Tibial artery (tissue), 4 donors: ENCODE data around the gene SLC1A3.

Experiments
- DNase-seq, 2 donors: peaks; one replicate each; pipeline ENCODE4 v3.0.0-alpha.2; 2019
- H3K27ac ChIP-seq, 2 donors: fragments of 200-600 bp; sonication (generic) in 1 of 2; 1 replicate in 1 of 2; 2 replicates in 1 of 2; pipeline ENCODE4 v1.5.1; 2018 to 2019; ENCODE audit warnings: mild to moderate bottlenecking in 1 of 2
- H3K27me3 ChIP-seq, 2 donors: fragments of 200-600 bp; sonication (generic) in 1 of 2; one replicate each; pipeline versions ENCODE4 v1.5.1 to v1.6.0; 2016 to 2019
- H3K36me3 ChIP-seq, 3 donors: fragments of 200-600 bp; sonication (generic) in 2 of 3; one replicate each; pipeline ENCODE4 v1.5.1; 2016 to 2019; ENCODE audit warnings: mild to moderate bottlenecking in 2 of 3
- H3K4me1 ChIP-seq, 4 donors: fragments of 200-600 bp; sonication (generic) in 2 of 4; 1 replicate in 3 of 4; 2 replicates in 1 of 4; pipeline ENCODE4 v1.5.1; 2016 to 2019
- H3K4me3 ChIP-seq, 2 donors: fragments of 200-600 bp; sonication (generic) in 1 of 2; 1 replicate in 1 of 2; 2 replicates in 1 of 2; pipeline ENCODE4 v1.5.1; 2018 to 2019; ENCODE audit warnings: mild to moderate bottlenecking in 2 of 2
- H3K9me3 ChIP-seq, 3 donors: fragments of 200-600 bp; sonication (generic) in 1 of 3; one replicate each; pipeline ENCODE4 v1.5.1; 2016 to 2019
- CTCF ChIP-seq, 2 experiments: fragments of 200-600 bp in 1 of 2; fragments of 450-650 bp in 1 of 2; IDR thresholded peaks; one replicate each; pipeline ENCODE4 v1.5.1; 2017 to 2019; ENCODE audit warnings: antibody characterized with exemption in 2 of 2, mild to moderate bottlenecking in 1 of 2, moderate library complexity in 1 of 2
- intact Hi-C: fragments of 100-400 bp; cut with DNase I; formaldehyde crosslinking; loops from one replicate; pipeline ENCODE4 v1.15.0; 2023; ENCODE audit warnings: low total_unique reads

The SLC1A3 gene

GRCh38 chr5:36679221-36679989 lies 73.0 kb downstream of the SLC1A3 start:
- no peak for TF ChIP-seq CTCF (IDR thresholded peaks at IDR 0.05)
- H3K27me3 ChIP-seq, result no peaks in the 10 kb centered on the region
- H3K4me3 ChIP-seq, result no peak overlapping the region
- H3K27ac ChIP-seq, result no peak overlapping the region
- no peaks in the 10 kb centered on the region for H3K4me1 ChIP-seq
- no peaks in the 10 kb centered on the region for H3K9me3 ChIP-seq
- DNase-seq, result no peak
- no peaks in the 10 kb centered on the region for H3K36me3 ChIP-seq
- intact Hi-C loops, result no loop called here

- peak; percentile 81 to 84 for DNase-seq
- Histone ChIP-seq H3K9me3 (no peaks in the 10 kb centered on the region), H3K27me3 (no peaks in the 10 kb centered on the region), H3K36me3 (no peaks in the 10 kb centered on the region), H3K4me3 (no peak overlapping the region), H3K27ac (no peak overlapping the region), H3K4me1 (no peaks in the 10 kb centered on the region)
- TF ChIP-seq CTCF (IDR thresholded peaks at IDR 0.05), result no peak
- intact Hi-C loops, result no loop called here
These were observed 73.7 kb downstream of the SLC1A3 start for GRCh38 chr5:36680066-36680465.

- no peak overlapping the region for H3K4me3 ChIP-seq
- no peak overlapping the region for H3K27ac ChIP-seq
- no peaks in the 10 kb centered on the region for H3K27me3 ChIP-seq
- no peak for TF ChIP-seq CTCF (IDR thresholded peaks at IDR 0.05)
- no peak for DNase-seq
- no peaks in the 10 kb centered on the region for H3K36me3 ChIP-seq
- no peaks in the 10 kb centered on the region for H3K4me1 ChIP-seq
- intact Hi-C loops, result no loop called here
- no peaks in the 10 kb centered on the region for H3K9me3 ChIP-seq
These were observed 75.3 kb downstream of the SLC1A3 start for GRCh38 chr5:36681711-36682110.

- intact Hi-C loops, result no loop called here
- Histone ChIP-seq H3K27ac (no peak overlapping the region), H3K36me3 (no peaks in the 10 kb centered on the region), H3K27me3 (no peaks in the 10 kb centered on the region), H3K4me3 (no peak overlapping the region), H3K9me3 (no peaks in the 10 kb centered on the region), H3K4me1 (no peaks in the 10 kb centered on the region)
- no peak for DNase-seq
- TF ChIP-seq CTCF (IDR thresholded peaks at IDR 0.05), result no peak
These were observed 76.1 kb downstream of the SLC1A3 start for GRCh38 chr5:36682499-36682898.

- DNase-seq, result no peak
These were observed 77.5 kb downstream of the SLC1A3 start for GRCh38 chr5:36683821-36684434.

More at GRCh38 chr5:36683821-36684434, 77.5 kb downstream of the SLC1A3 start:
- intact Hi-C loops, result no loop called here
- no peaks in the 10 kb centered on the region for H3K27me3 ChIP-seq
- no peak overlapping the region for H3K4me3 ChIP-seq
- no peaks in the 10 kb centered on the region for H3K9me3 ChIP-seq
- no peaks in the 10 kb centered on the region for H3K4me1 ChIP-seq
- TF ChIP-seq CTCF (IDR thresholded peaks at IDR 0.05), result no peak
- H3K36me3 ChIP-seq, result no peaks in the 10 kb centered on the region
- no peak overlapping the region for H3K27ac ChIP-seq
